Ovary (tissue), 9 donors: ENCODE results near the gene CNPY3. TPM values are rescaled to one million over a fixed set of nuclear protein-coding genes. Genes with fewer than 3 reads are reported as not detected.
"Not testable (repeated sequence)": the region's sequence is repeated elsewhere in the genome, so short reads cannot be mapped to it uniquely, and the experiment has no call there.

Experiments
- DNase-seq, 5 donors: peaks; one replicate each; pipeline ENCODE4 v3.0.0-alpha.2; 2019 to 2020
- H3K27ac ChIP-seq, 2 donors: fragments of 200-600 bp; one replicate each; pipeline versions ENCODE4 v1.5.1 to v1.8.0; 2019 to 2022
- H3K27me3 ChIP-seq: fragments of 200-600 bp; one replicate; pipeline ENCODE4 v1.8.0; 2022
- H3K36me3 ChIP-seq: fragments of 200-600 bp; sonication (generic); one replicate; pipeline ENCODE4 v1.5.1; 2019
- H3K4me1 ChIP-seq: one replicate; pipeline ENCODE4 v1.8.1; 2013; ENCODE audit warnings: mild to moderate bottlenecking, moderate library complexity; ENCODE audit not compliant: insufficient read depth
- H3K4me3 ChIP-seq: fragments of 200-600 bp; sonication (generic); one replicate; pipeline ENCODE4 v1.5.1; 2017
- H3K9me3 ChIP-seq, 2 donors: fragments of 200-600 bp in 1 of 2; sonication (generic) in 1 of 2; one replicate each; pipeline versions ENCODE4 v1.5.1 to v1.8.1; 2013 to 2019; ENCODE audit warnings: mild to moderate bottlenecking in 1 of 2, moderate library complexity in 1 of 2
- CTCF ChIP-seq, 3 donors: fragments of 450-650 bp in 2 of 3; fragments of 200-600 bp in 1 of 3; IDR thresholded peaks; one replicate each; pipeline versions ENCODE4 v1.5.1 to v1.8.0; 2016 to 2022; ENCODE audit warnings: antibody characterized with exemption in 3 of 3, mild to moderate bottlenecking in 1 of 3
- EP300 ChIP-seq: sonication (generic); formaldehyde crosslinking; IDR thresholded peaks from one replicate; pipeline ENCODE4 v1.6.1; 2017; ENCODE audit warnings: antibody characterized with exemption
- POLR2A ChIP-seq: fragments of 450-650 bp; IDR thresholded peaks from one replicate; pipeline ENCODE4 v1.6.1; 2017; ENCODE audit warnings: antibody characterized with exemption, mild to moderate bottlenecking, moderate library complexity
- WGBS, 3 donors: extraction: QIAGEN DNeasy Blood & Tissue Kit in 1 of 3; methylation state at CpG; one replicate each; pipeline versions ENCODE4 v1.1.5 to v1.1.7; 2013 to 2017; 5-methylcytosine and 5-hydroxymethylcytosine counted together
- intact Hi-C, 4 donors: fragments of 100-400 bp; cut with DNase I; formaldehyde crosslinking; loops; one replicate each; pipeline versions ENCODE4 v1.11.0 to v1.15.1; 2022 to 2023
- polyA plus RNA-seq, 2 donors: library from polyadenylated mRNA; stranded (reverse); fragments of 200-250 nt in 1 of 2; fragments of 350-450 nt in 1 of 2; fragmentation: Illumina TruSeq in 1 of 2; extraction: RNeasy Lipid Tissue Mini Kit (QIAGEN cat#74804) in 1 of 2; gene quantifications; one replicate each; pipeline ENCODE4 v1.2.3, GENCODE V29; 2013 to 2014
- total RNA-seq, 7 donors: library from RNA; depleted of rRNA in 2 of 7; stranded (reverse); fragments of >200 nt in 2 of 7; fragmentation: NEBNext Ultra II Directional in 3 of 7; extraction: Animal tissue kit (Norgen Biotek cat#: 25700) in 3 of 7; gene quantifications; one replicate each; pipeline versions ENCODE4 v1.1.0 to v1.2.4, GENCODE V29; 2016 to 2023
- donor health status: DM: no; HTN: no; CAD: no; lungs with moderate emphysema.
- donor health status: DM: no; HTN: no; CAD: no.
- donor health status: Bipolar disorder and iron deficiency.
- donor health status: DM: yes; HTN: yes; CAD: no.
- donor health status: DM: no; HTN: no; CAD: no.
- donor health status: DM: yes; HTN: yes; CAD: no.

CNPY3 gene
- total and polyA plus RNA-seq, 9 donors, result 25.3 to 61.2 (median 41.3) TPM

- intact Hi-C loops, result no loop called here
- Histone ChIP-seq H3K9me3 (no peaks in the 10 kb centered on the region), H3K27ac (no peak overlapping the region), H3K27me3 (no peaks in the 10 kb centered on the region), H3K36me3 (no peaks in the 10 kb centered on the region), H3K4me1 (no peaks in the 10 kb centered on the region), H3K4me3 (no peak overlapping the region)
- no peak for DNase-seq
- WGBS, 3 donors, result 64 to 85% (median 72%) methylated on average over 4 to 5 of the region's 5 CpGs
- no peak for TF ChIP-seq EP300
- no peak for TF ChIP-seq POLR2A
- no peak for TF ChIP-seq CTCF (IDR thresholded peaks at IDR 0.05)
Observed at GRCh38 chr6:42938428-42938796, 9.1 kb downstream of the CNPY3 start.

GRCh38 chr6:42938987-42939809 is 9.9 kb downstream of the CNPY3 start:
- DNase-seq, result no peak
- H3K4me3 ChIP-seq, result no peak overlapping the region
- no peaks in the 10 kb centered on the region for H3K36me3 ChIP-seq
- H3K4me1 ChIP-seq, result no peaks in the 10 kb centered on the region
- TF ChIP-seq EP300 (no peak), POLR2A (no peak), CTCF (IDR thresholded peaks at IDR 0.05) (no peak)
- WGBS, 3 donors, result 55 to 67% (median 64%) methylated on average over 9 of the region's 9 CpGs
- intact Hi-C loops, result no loop called here
- no peak overlapping the region for H3K27ac ChIP-seq
- no peaks in the 10 kb centered on the region for H3K9me3 ChIP-seq
- no peaks in the 10 kb centered on the region for H3K27me3 ChIP-seq

DNA sequence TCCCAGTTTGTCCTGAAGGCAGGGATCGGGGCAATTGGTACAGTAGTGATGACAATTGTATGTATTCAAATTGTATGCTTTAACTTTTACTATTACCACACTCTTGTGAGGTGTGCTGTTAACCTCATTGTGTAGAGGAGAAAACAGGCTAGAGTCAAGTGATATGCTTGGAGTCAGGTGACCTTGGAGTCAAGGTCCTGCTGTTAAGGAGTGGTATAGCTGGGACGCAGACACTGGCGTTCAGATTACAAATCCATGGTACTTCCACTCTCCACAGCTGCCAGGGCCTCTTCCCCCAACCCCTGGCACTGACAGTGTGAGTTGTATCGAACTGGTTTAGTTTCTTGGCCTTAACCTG is 10.5 kb downstream of the CNPY3 start:
- Histone ChIP-seq H3K27me3 (no peaks in the 10 kb centered on the region), H3K9me3 (no peaks in the 10 kb centered on the region), H3K36me3 (no peaks in the 10 kb centered on the region), H3K4me1 (no peaks in the 10 kb centered on the region), H3K4me3 (no peak overlapping the region), H3K27ac (no peak overlapping the region)
- 31 to 52% (median 34%) methylated on average over 4 of the region's 4 CpGs for WGBS, 3 donors
- intact Hi-C loops, result no loop called here
- TF ChIP-seq CTCF (IDR thresholded peaks at IDR 0.05), result no peak
- no peak for TF ChIP-seq POLR2A
- no peak for TF ChIP-seq EP300
- DNase-seq, result no peak

DNA sequence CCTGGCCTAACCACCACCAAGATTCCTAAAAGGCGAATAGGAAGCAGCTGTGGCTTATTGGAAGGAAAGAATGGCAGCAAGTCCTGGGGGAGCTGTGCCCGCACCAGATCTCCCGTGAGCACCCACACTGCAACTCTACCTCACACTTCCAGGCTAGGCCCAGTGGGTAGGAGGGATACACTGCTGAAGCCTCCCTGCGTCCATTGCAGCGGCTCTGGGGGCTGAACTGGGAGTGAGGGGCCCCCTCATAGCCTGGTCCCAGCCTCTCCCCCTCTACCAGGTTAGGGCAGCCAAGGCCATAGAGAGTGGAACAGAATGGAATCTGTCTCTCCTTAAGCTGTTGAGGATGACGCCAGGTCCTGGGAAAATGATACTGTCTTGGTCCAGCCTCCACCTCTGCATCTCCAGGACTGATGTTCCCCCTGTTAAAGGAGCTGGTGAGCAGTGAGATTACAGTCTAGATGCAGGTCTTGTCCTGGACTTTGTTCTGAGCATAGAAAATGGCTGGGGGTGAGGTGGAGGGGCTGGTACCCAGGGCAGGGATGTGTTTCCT is 11.3 kb downstream of the CNPY3 start:
- no peaks in the 10 kb centered on the region for H3K27me3 ChIP-seq
- H3K4me3 ChIP-seq, result no peak overlapping the region
- no peaks in the 10 kb centered on the region for H3K4me1 ChIP-seq
- TF ChIP-seq CTCF (IDR thresholded peaks at IDR 0.05), result no peak
- TF ChIP-seq POLR2A, result no peak
- TF ChIP-seq EP300, result no peak
- H3K9me3 ChIP-seq, result no peaks in the 10 kb centered on the region
- H3K36me3 ChIP-seq, result no peaks in the 10 kb centered on the region
- no peak for DNase-seq
- WGBS, 3 donors, result 86 to 98% (median 90%) methylated on average over 5 to 6 of the region's 6 CpGs
- intact Hi-C loops, result no loop called here
- no peak overlapping the region for H3K27ac ChIP-seq

DNA sequence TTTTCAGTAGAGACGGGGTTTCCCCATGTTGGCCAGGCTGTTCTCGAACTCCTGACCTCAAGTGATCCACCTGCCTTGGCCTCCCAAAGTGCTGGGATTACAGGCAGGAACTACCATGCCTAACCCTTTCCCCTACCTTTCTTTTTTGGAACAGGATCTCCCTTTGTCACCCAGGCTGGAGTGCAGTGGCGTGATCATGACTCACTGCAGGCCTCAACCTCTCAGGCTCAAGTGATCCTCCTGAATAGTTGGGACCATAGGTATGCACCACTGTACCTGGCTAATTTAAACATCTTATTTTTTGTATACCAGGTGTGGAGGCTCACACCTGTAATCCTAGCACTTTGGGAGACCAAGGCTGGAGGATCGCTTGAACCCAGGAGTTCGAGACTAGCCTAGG is 12.1 kb downstream of the CNPY3 start:
- 94 to 97% (median 97%) methylated on average over 5 of the region's 5 CpGs for WGBS, 3 donors
- H3K9me3 ChIP-seq, H3K4me3 ChIP-seq, H3K27me3 ChIP-seq, intact Hi-C loops, DNase-seq, H3K27ac ChIP-seq, H3K36me3 ChIP-seq, H3K4me1 ChIP-seq: not testable (repeated sequence)
